SU-DHL-6 (cell line): ENCODE data around the gene EIF4EBP2.

Source experiments
- H2AFZ ChIP-seq: fragments of 200-600 bp; sonication (generic); 2 replicates; pipeline ENCODE4 v1.6.1; 2014; ENCODE audit warnings: low read depth, mild to moderate bottlenecking, moderate library complexity, mixed read lengths, antibody characterized with exemption, low read length; ENCODE audit not compliant: severe bottlenecking
- H3F3A ChIP-seq: fragments of 200-600 bp; shearing (Covaris generic); 2 replicates; pipeline ENCODE4 v1.6.0; 2016; ENCODE audit warnings: antibody characterized with exemption, mild to moderate bottlenecking; ENCODE audit not compliant: insufficient read depth
- H3K27ac ChIP-seq: fragments of 200-600 bp; sonication (generic); 2 replicates; pipeline ENCODE4 v1.5.1; 2016; ENCODE audit warnings: low read depth, mild to moderate bottlenecking, low read length, moderate library complexity, mixed read lengths
- H3K27me3 ChIP-seq: fragments of 200-600 bp; sonication (generic), shearing (Covaris generic); 2 replicates; pipeline ENCODE4 v1.6.0; 2014; ENCODE audit warnings: mild to moderate bottlenecking, low read length
- H3K36me3 ChIP-seq: fragments of 200-600 bp; sonication (generic); 2 replicates; pipeline ENCODE4 v1.6.1; 2014; ENCODE audit warnings: mild to moderate bottlenecking, low read length, mixed read lengths
- H3K4me2 ChIP-seq: fragments of 300-600, 200-600 bp; shearing (Covaris generic), sonication (generic); 2 replicates; pipeline ENCODE4 v1.6.0; 2014; ENCODE audit warnings: low read length, low read depth, mild to moderate bottlenecking; ENCODE audit not compliant: poor library complexity, severe bottlenecking
- H3K4me3 ChIP-seq: fragments of 200-600 bp; sonication (generic); 2 replicates; pipeline ENCODE4 v1.5.1; 2014; ENCODE audit warnings: antibody characterized with exemption, low read length, mild to moderate bottlenecking, mixed read lengths; ENCODE audit not compliant: insufficient read depth, poor library complexity, severe bottlenecking
- H3K79me2 ChIP-seq: fragments of 200-600 bp; sonication (generic); 2 replicates; pipeline ENCODE4 v1.6.1; 2014; ENCODE audit warnings: mild to moderate bottlenecking, low read length, moderate library complexity; ENCODE audit not compliant: insufficient read depth
- H3K9ac ChIP-seq: fragments of 200-600 bp; sonication (generic); 2 replicates; pipeline ENCODE4 v1.7.0; 2014; ENCODE audit warnings: mild to moderate bottlenecking, low read length
- H3K9me2 ChIP-seq: fragments of 200-600 bp; sonication (generic); replicated peaks from 2 replicates; pipeline ENCODE4 v1.6.1; 2014; ENCODE audit warnings: low read length; ENCODE audit not compliant: insufficient read depth
- H3K9me3 ChIP-seq: fragments of 200-600 bp; sonication (generic); 2 replicates; pipeline ENCODE4 v1.6.1; 2014; ENCODE audit warnings: low read length, mixed read lengths; ENCODE audit not compliant: insufficient read depth
- H4K20me1 ChIP-seq: fragments of 200-600 bp; sonication (generic); 2 replicates; pipeline ENCODE4 v1.6.1; 2014; ENCODE audit warnings: low read depth, mild to moderate bottlenecking, antibody characterized with exemption, low read length, moderate library complexity, mixed read lengths
- CTCF ChIP-seq: fragments of 200-600 bp; sonication (generic); IDR thresholded peaks from one replicate; pipeline ENCODE4 v1.5.1; 2017; ENCODE audit warnings: antibody characterized with exemption, mild to moderate bottlenecking, low read length, moderate library complexity; ENCODE audit not compliant: insufficient read depth, poor library complexity, severe bottlenecking
- EZH2phosphoT487 ChIP-seq: fragments of 200-600 bp; sonication (generic), shearing (Covaris generic); conservative IDR thresholded peaks from 2 replicates; pipeline ENCODE4 v1.6.1; 2018; ENCODE audit warnings: mild to moderate bottlenecking, antibody characterized with exemption, low read length, moderate library complexity, mixed read lengths

Gene EIF4EBP2

GRCh38 chr10:70418713-70419112 lies 14.8 kb downstream of the EIF4EBP2 start:
- Histone ChIP-seq H3K4me2 (no peak overlapping the region), H3K27ac (no peak overlapping the region), H3K9ac (no peak overlapping the region), H3K27me3 (no peaks in the 10 kb centered on the region), H4K20me1 (peaks cover 11% of the 10 kb centered on the region; the same call in 1 of the 2 replicates), H3K4me3 (no peak overlapping the region), H3K36me3 (peaks cover 7% of the 10 kb centered on the region; the same call in 1 of the 2 replicates), H3K79me2 (peaks cover 52% of the 10 kb centered on the region), H3K9me3 (no peaks in the 10 kb centered on the region), H3F3A (0 out of 2 replicates have a peak, but pooled peaks cover 2% of the 10 kb centered on the region), H3K9me2 (no peaks in the 10 kb centered on the region), H2AFZ (no peak overlapping the region)
- TF ChIP-seq EZH2phosphoT487 (no peak), CTCF (no peak)

- Histone ChIP-seq H3K4me3 (no peak overlapping the region), H3K27me3 (no peaks in the 10 kb centered on the region), H3K79me2 (peaks cover under 1% of the 10 kb centered on the region; the same call in 1 of the 2 replicates), H3K27ac (no peak overlapping the region), H3K36me3 (peaks cover 4% of the 10 kb centered on the region; the same call in 1 of the 2 replicates), H3K4me2 (no peak overlapping the region), H4K20me1 (no peaks in the 10 kb centered on the region), H3F3A (no peaks in the 10 kb centered on the region), H3K9me2 (no peaks in the 10 kb centered on the region), H3K9me3 (no peaks in the 10 kb centered on the region), H3K9ac (no peak overlapping the region), H2AFZ (no peak overlapping the region)
- TF ChIP-seq CTCF (no peak), EZH2phosphoT487 (no peak)
Measured at GRCh38 chr10:70424320-70424719, 20.4 kb downstream of the EIF4EBP2 start.

GRCh38 chr10:70425096-70425495 lies 21.2 kb downstream of the EIF4EBP2 start:
- TF ChIP-seq CTCF, result no peak
- TF ChIP-seq EZH2phosphoT487, result no peak
- Histone ChIP-seq H2AFZ (no peak overlapping the region), H3K9me3 (no peaks in the 10 kb centered on the region), H3K36me3 (peaks cover 4% of the 10 kb centered on the region; the same call in 1 of the 2 replicates), H3K27me3 (no peaks in the 10 kb centered on the region), H3K9me2 (no peaks in the 10 kb centered on the region), H3K27ac (no peak overlapping the region), H4K20me1 (no peaks in the 10 kb centered on the region), H3K4me2 (no peak overlapping the region), H3K79me2 (no peaks in the 10 kb centered on the region), H3F3A (no peaks in the 10 kb centered on the region), H3K4me3 (no peak overlapping the region), H3K9ac (no peak overlapping the region)
